ENCODE results near the gene GCHFR.

GCHFR gene

DNA sequence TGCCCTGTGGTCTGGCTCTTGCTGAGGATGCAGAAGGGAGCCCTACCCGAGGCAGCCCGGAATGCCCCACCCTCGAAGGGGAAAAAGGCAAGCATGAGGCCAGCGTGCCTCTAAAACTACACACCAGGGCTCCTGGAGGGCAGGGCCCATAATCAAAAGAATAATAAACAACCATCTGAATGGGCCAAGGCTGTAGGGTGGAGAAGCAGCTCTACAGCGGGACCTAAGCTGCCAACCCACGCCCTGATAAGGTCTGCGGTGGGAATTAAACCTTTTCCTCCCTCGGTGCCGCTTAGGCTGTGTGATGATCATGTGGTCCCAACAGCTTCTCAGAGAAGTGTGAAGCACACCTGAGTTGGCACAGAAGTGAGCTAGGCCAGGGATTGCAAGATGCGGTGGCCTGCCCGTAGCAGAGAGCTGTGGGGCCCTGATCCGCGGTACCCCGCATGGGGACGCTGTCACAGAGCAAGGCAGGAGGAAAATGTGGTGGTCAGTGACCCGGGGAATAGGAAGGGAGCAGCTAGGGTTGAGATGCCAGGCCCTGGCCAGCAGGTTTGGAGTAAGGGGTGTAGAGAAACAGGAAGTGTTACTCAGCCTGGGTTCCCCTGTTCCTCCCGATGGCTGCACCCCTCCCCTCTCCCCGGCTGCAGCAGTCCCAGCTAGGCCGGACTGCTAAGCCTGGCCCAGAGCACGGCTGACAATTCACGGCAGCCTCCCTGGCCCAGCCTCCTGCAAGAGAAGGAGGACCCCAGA is 4.8 kb downstream of the GCHFR start:
- Histone ChIP-seq H3K4me3 (ENCODE audit: low read depth, low read length) (no peak overlapping the region), H3K27ac (ENCODE audit: low read depth, low read length) (no peak overlapping the region), H3K27me3 (ENCODE audit: control insufficient read depth, insufficient read depth, low read length) (no peaks in the 10 kb centered on the region), H3K36me3 (ENCODE audit: control insufficient read depth, insufficient read depth, low read length) (peaks cover 19% of the 10 kb centered on the region), H3K9ac (ENCODE audit: low read depth, low read length) (no peak overlapping the region), H3K4me1 (ENCODE audit: control insufficient read depth, insufficient read depth, low read length) (peaks cover 28% of the 10 kb centered on the region), H3K9me3 (ENCODE audit: control insufficient read depth, insufficient read depth, low read length) (no peaks in the 10 kb centered on the region)

DNA sequence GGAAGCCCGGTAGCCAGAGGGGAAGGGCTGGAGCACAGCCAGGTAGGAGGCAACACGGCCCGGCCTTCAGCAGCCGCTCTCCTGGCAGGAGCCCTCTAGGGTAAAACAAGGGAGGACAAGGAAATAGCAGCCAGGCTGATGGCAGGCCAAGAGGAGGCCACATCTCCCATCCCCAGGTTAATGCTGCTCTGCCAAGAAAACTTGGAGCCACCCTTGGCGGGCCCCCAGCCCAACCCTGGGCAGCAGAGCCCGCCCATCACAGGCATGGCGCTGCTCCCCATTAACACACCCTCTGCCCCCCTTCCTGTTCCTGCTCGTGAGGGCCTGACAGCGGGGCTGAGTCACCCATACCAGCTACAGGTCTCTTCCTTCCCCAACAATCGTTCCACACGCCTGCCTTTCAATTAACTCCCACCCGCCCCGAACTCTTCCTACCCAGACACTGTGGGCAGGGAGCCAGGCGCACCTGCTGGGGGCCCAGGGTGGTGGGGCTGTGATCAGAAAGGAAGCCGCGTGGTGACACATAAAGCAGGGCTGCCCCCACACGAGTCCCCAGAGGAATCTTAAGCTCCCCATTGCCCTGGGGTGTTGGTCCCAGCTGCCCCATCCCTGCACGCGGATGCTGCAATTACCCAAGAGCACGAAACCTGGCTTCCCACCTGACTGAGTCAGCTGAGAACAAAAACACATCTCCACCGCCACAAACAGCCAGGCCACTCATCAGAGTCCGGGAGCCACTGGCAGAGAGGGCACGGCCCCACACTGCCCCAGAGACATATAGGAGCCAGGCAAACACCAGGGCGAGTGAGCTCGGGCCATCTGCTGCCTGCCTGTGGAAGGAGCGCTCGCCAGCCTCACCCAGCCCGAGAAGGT is 5.6 kb downstream of the GCHFR start, which contains the start of gene C15orf62:
C15orf62 (plus strand) TSS at position 707 of the 873 bp plus-strand sequence. CDS start 516 bp downstream, outside the sequence.
- Histone ChIP-seq H3K4me1 (ENCODE audit: control insufficient read depth, insufficient read depth, low read length) (peaks cover 28% of the 10 kb centered on the region), H3K4me3 (ENCODE audit: low read depth, low read length) (no peak within 1 kb of the TSS), H3K36me3 (ENCODE audit: control insufficient read depth, insufficient read depth, low read length) (peaks cover 27% of the 10 kb centered on the region), H3K27me3 (ENCODE audit: control insufficient read depth, insufficient read depth, low read length) (no peaks in the 10 kb centered on the region), H3K9ac (ENCODE audit: low read depth, low read length) (no peak within 1 kb of the TSS), H3K27ac (ENCODE audit: low read depth, low read length) (no peak within 1 kb of the TSS), H3K9me3 (ENCODE audit: control insufficient read depth, insufficient read depth, low read length) (no peaks in the 10 kb centered on the region)

DNA sequence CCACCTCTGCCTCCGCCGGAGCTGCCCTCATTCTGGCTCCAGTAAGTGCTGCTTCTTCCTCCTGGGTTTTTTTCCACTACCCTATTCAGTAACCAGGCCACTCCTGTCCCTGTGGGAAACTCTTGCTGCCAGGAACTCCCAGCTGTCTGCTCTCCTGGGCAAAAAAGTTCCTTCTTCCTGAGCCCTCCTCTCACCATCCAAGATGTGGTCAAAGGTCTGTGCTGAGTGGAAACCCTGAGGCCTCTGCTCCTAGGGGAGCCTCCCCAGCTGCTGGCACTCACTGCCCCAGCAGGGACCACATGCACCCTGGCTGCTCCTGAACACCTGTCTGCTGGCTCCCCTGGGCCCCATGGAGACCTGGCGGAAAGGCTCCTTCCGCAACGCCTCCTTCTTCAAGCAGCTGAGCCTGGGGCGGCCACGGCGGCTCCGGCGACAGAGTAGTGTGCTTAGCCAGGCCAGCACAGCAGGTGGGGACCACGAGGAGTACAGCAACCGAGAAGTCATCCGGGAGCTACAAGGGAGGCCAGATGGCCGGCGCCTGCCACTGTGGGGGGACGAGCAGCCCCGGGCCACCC is 6.4 kb downstream of the GCHFR start:
- no peak overlapping the region for H3K9ac ChIP-seq (ENCODE audit: low read depth, low read length)
- H3K36me3 ChIP-seq (ENCODE audit: control insufficient read depth, insufficient read depth, low read length): peaks cover 34% of the 10 kb centered on the region
- H3K4me1 ChIP-seq (ENCODE audit: control insufficient read depth, insufficient read depth, low read length): peaks cover 21% of the 10 kb centered on the region
- no peak overlapping the region for H3K4me3 ChIP-seq (ENCODE audit: low read depth, low read length)
- H3K27me3 ChIP-seq (ENCODE audit: control insufficient read depth, insufficient read depth, low read length): no peaks in the 10 kb centered on the region
- H3K9me3 ChIP-seq (ENCODE audit: control insufficient read depth, insufficient read depth, low read length): no peaks in the 10 kb centered on the region
- H3K27ac ChIP-seq (ENCODE audit: low read depth, low read length): no peak overlapping the region

DNA sequence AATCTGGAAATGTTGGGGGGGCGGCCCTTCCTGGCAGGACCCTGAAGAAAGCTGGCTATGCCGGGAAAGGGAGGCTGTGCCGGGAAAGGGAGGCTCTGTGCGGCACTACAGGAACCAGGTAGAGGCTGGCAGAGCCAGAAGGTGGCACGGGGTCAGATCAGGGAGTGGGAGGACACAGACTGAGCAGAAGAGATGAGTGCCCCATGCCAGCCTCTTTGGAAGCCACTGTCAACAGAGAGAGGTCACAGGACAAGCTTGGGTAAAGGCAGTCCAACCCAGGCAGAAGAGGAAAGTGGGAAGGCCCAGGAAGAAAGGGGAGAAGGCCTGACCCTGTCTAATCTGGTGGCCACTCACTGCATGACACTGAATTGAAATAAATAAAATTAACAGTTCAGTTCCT is 7.4 kb downstream of the GCHFR start:
- no peak overlapping the region for H3K9ac ChIP-seq (ENCODE audit: low read depth, low read length)
- H3K27me3 ChIP-seq (ENCODE audit: control insufficient read depth, insufficient read depth, low read length): no peaks in the 10 kb centered on the region
- H3K4me3 ChIP-seq (ENCODE audit: low read depth, low read length): no peak overlapping the region
- H3K4me1 ChIP-seq (ENCODE audit: control insufficient read depth, insufficient read depth, low read length): peaks cover 12% of the 10 kb centered on the region
- no peak overlapping the region for H3K27ac ChIP-seq (ENCODE audit: low read depth, low read length)
- H3K9me3 ChIP-seq (ENCODE audit: control insufficient read depth, insufficient read depth, low read length): no peaks in the 10 kb centered on the region
- peaks cover 43% of the 10 kb centered on the region for H3K36me3 ChIP-seq (ENCODE audit: control insufficient read depth, insufficient read depth, low read length)

DNA sequence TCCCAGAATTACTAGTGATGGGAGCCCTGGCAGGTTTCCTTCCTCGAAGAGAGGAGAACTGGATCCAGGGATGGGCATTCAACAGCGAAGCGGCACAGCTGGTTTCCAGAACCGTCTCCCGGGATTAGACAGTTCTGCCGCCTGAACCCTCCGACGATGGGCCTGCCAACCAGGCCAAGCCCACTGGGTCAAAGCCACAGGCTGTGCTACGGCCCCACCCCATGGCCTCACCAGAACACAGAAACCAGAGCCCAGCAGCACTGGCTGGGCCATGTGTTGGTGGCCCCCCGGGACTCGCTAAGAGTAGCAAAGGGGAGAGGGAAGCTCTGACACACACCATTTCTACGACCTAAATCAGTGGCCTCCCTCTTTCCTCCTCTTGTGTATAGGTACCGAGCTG is 8.1 kb downstream of the GCHFR start:
- no peak overlapping the region for H3K9ac ChIP-seq (ENCODE audit: low read depth, low read length)
- H3K27me3 ChIP-seq (ENCODE audit: control insufficient read depth, insufficient read depth, low read length): no peaks in the 10 kb centered on the region
- no peak overlapping the region for H3K4me3 ChIP-seq (ENCODE audit: low read depth, low read length)
- H3K36me3 ChIP-seq (ENCODE audit: control insufficient read depth, insufficient read depth, low read length): peaks cover 50% of the 10 kb centered on the region
- H3K4me1 ChIP-seq (ENCODE audit: control insufficient read depth, insufficient read depth, low read length): peaks cover 5% of the 10 kb centered on the region
- H3K27ac ChIP-seq (ENCODE audit: low read depth, low read length): no peak overlapping the region
- no peaks in the 10 kb centered on the region for H3K9me3 ChIP-seq (ENCODE audit: control insufficient read depth, insufficient read depth, low read length)

DNA sequence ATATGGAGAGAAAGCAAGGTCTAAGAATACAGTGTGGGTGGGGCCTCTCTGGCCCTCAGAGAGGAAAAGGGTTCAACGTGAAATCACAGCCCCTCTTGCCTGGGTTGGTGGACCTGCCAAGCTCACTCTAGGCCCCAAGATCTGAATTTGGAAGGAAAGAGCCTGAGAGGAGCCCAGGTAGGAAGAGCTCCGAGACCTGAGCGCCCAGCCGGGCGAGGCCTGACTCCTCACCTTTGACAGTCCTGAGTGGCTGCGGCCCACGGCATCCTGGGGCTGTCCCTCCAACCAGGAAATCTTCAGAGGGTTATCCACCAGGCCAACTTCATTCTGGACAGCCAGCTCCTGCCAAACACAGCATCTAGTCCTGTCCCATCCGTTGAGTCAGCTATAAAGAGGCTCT is 9.6 kb downstream of the GCHFR start:
- Histone ChIP-seq H3K9me3 (ENCODE audit: control insufficient read depth, insufficient read depth, low read length) (no peaks in the 10 kb centered on the region), H3K4me1 (ENCODE audit: control insufficient read depth, insufficient read depth, low read length) (no peaks in the 10 kb centered on the region), H3K27ac (ENCODE audit: low read depth, low read length) (no peak overlapping the region), H3K36me3 (ENCODE audit: control insufficient read depth, insufficient read depth, low read length) (peaks cover 55% of the 10 kb centered on the region), H3K4me3 (ENCODE audit: low read depth, low read length) (no peak overlapping the region), H3K9ac (ENCODE audit: low read depth, low read length) (no peak overlapping the region), H3K27me3 (ENCODE audit: control insufficient read depth, insufficient read depth, low read length) (no peaks in the 10 kb centered on the region)

DNA sequence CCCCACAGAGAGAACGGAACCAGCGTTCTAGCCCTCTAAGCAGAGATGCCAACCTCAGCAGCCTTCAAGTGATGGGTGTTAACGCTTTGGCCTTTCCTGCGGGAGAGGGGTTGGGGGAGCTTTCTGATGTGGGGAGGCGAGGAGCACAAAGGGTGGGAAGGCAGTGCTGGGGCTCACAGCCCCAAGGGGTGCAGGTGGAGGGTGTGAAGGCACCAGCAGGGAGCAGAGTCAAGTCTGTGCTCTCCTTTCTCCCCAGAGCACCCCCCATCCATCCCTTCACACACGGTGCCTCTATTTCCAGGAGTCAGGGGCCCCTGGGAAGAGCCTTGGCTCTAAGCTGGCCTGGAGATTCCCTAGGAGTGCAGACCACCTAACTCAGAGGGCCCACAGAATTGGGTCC is 10.0 kb downstream of the GCHFR start:
- no peak overlapping the region for H3K9ac ChIP-seq (ENCODE audit: low read depth, low read length)
- H3K36me3 ChIP-seq (ENCODE audit: control insufficient read depth, insufficient read depth, low read length): peaks cover 60% of the 10 kb centered on the region
- no peak overlapping the region for H3K4me3 ChIP-seq (ENCODE audit: low read depth, low read length)
- H3K27me3 ChIP-seq (ENCODE audit: control insufficient read depth, insufficient read depth, low read length): no peaks in the 10 kb centered on the region
- no peak overlapping the region for H3K27ac ChIP-seq (ENCODE audit: low read depth, low read length)
- H3K9me3 ChIP-seq (ENCODE audit: control insufficient read depth, insufficient read depth, low read length): no peaks in the 10 kb centered on the region
- H3K4me1 ChIP-seq (ENCODE audit: control insufficient read depth, insufficient read depth, low read length): no peaks in the 10 kb centered on the region

DNA sequence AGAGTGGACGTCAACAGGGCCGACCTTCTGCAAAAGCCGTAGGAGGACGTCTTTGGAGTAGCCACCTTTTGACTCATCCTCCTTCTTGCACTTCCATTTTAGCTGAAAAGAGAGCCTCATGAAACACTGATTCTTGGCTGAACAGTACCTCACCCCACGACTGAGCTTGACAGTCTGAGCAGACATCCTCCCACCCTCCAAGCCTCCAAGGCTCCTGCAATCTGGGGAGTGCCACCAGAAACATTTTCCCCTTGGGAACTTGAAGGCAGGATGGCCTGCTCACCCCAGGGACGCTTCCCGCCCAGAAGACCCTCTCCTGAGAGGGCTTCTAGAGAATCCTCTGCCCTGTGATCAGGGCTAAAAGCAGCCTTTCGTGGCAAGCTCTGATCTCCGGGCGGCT is 11.1 kb downstream of the GCHFR start:
- H3K4me1 ChIP-seq (ENCODE audit: control insufficient read depth, insufficient read depth, low read length): no peaks in the 10 kb centered on the region
- peaks cover 67% of the 10 kb centered on the region for H3K36me3 ChIP-seq (ENCODE audit: control insufficient read depth, insufficient read depth, low read length)
- H3K27ac ChIP-seq (ENCODE audit: low read depth, low read length): no peak overlapping the region
- H3K9me3 ChIP-seq (ENCODE audit: control insufficient read depth, insufficient read depth, low read length): no peaks in the 10 kb centered on the region
- no peaks in the 10 kb centered on the region for H3K27me3 ChIP-seq (ENCODE audit: control insufficient read depth, insufficient read depth, low read length)
- no peak overlapping the region for H3K4me3 ChIP-seq (ENCODE audit: low read depth, low read length)
- no peak overlapping the region for H3K9ac ChIP-seq (ENCODE audit: low read depth, low read length)

DNA sequence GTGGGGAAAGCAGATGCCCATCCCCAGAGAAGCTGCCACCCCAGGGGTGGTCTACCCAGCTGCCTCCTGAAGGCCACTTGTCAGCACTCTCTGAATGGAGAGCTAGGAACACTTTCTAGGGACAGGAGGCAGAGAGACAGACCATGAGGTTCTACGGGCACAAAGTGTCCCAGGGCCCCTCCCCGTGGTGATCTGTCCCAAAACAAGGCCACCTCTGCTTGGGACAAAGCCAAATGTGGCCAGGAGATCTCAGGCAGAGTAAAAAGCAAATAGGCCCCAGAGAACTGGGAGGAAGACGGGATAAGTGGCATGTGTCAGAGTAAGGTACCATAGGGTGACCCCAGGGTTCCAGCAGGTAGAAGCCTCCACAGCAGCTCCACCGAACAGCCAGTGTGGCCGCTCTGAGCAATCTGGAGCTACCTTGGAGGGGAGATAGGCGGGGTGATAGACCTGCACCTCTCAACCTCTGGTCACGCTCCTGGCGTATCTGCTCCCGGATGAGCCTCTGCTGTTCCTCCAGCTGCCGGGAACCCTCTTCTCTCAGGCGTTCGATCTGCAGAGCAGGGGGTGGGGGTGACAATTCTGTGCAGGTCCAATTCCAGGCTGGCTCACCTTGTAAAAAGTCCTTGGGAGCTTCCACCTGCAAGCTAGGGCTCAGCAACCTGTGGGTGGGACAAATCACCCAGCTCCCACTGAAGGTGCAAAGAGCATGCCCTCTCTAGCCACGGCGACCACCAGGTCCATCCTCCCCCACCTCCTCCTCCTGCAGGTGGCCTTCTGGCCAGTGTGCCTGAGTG is 12.1 kb downstream of the GCHFR start:
- H3K4me3 ChIP-seq (ENCODE audit: low read depth, low read length): no peak overlapping the region
- H3K9me3 ChIP-seq (ENCODE audit: control insufficient read depth, insufficient read depth, low read length): no peaks in the 10 kb centered on the region
- peaks cover 67% of the 10 kb centered on the region for H3K36me3 ChIP-seq (ENCODE audit: control insufficient read depth, insufficient read depth, low read length)
- no peaks in the 10 kb centered on the region for H3K27me3 ChIP-seq (ENCODE audit: control insufficient read depth, insufficient read depth, low read length)
- H3K4me1 ChIP-seq (ENCODE audit: control insufficient read depth, insufficient read depth, low read length): no peaks in the 10 kb centered on the region
- H3K27ac ChIP-seq (ENCODE audit: low read depth, low read length): no peak overlapping the region
- no peak overlapping the region for H3K9ac ChIP-seq (ENCODE audit: low read depth, low read length)

DNA sequence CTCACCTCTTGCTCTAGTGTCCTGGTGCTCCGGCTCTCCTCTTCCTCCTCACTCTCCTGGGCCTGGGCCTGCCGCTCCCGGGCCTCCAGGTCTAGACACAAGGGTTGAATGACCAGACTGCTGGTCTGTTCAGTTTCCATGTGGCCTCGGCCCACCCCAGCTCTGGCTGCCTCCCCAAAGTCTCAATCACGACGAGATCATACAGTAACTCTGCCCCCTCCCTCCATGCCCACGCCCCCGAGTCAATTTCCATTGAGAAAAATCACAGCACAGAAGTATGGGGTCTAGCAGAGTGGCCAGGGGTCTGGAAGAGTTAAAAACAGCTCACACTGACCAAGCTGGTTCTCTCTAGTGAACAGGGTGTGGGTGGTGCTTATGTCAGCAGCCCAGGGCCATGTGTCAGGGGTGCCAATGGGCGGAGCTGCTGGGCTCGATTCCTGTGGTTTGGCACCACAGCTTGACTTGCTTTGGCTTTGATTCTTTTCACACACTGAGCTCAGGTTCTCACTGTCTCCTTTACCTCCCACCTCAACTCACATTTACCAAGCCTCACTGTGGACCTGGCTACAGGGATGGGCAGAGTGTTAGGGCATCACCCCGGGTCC is 12.8 kb downstream of the GCHFR start:
- no peak overlapping the region for H3K9ac ChIP-seq (ENCODE audit: low read depth, low read length)
- no peak overlapping the region for H3K27ac ChIP-seq (ENCODE audit: low read depth, low read length)
- H3K36me3 ChIP-seq (ENCODE audit: control insufficient read depth, insufficient read depth, low read length): peaks cover 67% of the 10 kb centered on the region

More for the DNA sequence above, 12.8 kb downstream of the GCHFR start:
- H3K4me1 ChIP-seq (ENCODE audit: control insufficient read depth, insufficient read depth, low read length): no peaks in the 10 kb centered on the region
- H3K4me3 ChIP-seq (ENCODE audit: low read depth, low read length): no peak overlapping the region
- H3K9me3 ChIP-seq (ENCODE audit: control insufficient read depth, insufficient read depth, low read length): no peaks in the 10 kb centered on the region
- H3K27me3 ChIP-seq (ENCODE audit: control insufficient read depth, insufficient read depth, low read length): no peaks in the 10 kb centered on the region

All from HUES48 (cell line).